Vagina (tissue), 2 donors: ENCODE data around the gene MPG. TPM values are rescaled to one million over a fixed set of nuclear protein-coding genes. Genes with fewer than 3 reads are reported as not detected.

Experiments used
- DNase-seq, 2 donors: peaks; one replicate each; pipeline ENCODE4 v3.0.0-alpha.2; 2017; ENCODE audit errors: extremely low spot score in 2 of 2
- H3K27ac ChIP-seq: fragments of 200-600 bp; sonication (generic); one replicate; pipeline ENCODE4 v1.5.1; 2019
- H3K27me3 ChIP-seq: fragments of 200-600 bp; sonication (generic); one replicate; pipeline ENCODE4 v1.5.1; 2019
- H3K36me3 ChIP-seq, 2 donors: fragments of 200-600 bp; sonication (generic); one replicate each; pipeline ENCODE4 v1.5.1; 2017 to 2019
- H3K4me1 ChIP-seq: fragments of 200-600 bp; sonication (generic); one replicate; pipeline ENCODE4 v1.5.1; 2019
- H3K4me3 ChIP-seq, 2 donors: fragments of 200-600 bp; sonication (generic); 1 replicate in 1 of 2; 2 replicates in 1 of 2; pipeline ENCODE4 v1.5.1; 2016 to 2019
- H3K9me3 ChIP-seq: fragments of 200-600 bp; sonication (generic); one replicate; pipeline ENCODE4 v1.5.1; 2019
- CTCF ChIP-seq, 3 experiments: fragments of 450-650 bp in 2 of 3; fragments of 200-600 bp in 1 of 3; sonication (generic) in 1 of 3; IDR thresholded peaks; one replicate each; pipeline ENCODE4 v1.5.1; 2017 to 2019; ENCODE audit warnings: antibody characterized with exemption in 3 of 3, mild to moderate bottlenecking in 2 of 3, moderate library complexity in 2 of 3
- POLR2A ChIP-seq, 2 donors: fragments of 450-650 bp; IDR thresholded peaks; one replicate each; pipeline ENCODE4 v1.6.1; 2017; ENCODE audit warnings: antibody characterized with exemption in 2 of 2, mild to moderate bottlenecking in 2 of 2, moderate library complexity in 2 of 2
- POLR2AphosphoS5 ChIP-seq, 2 donors: sonication (generic); formaldehyde crosslinking; IDR thresholded peaks; one replicate each; pipeline ENCODE4 v1.9.0; 2017; ENCODE audit warnings: antibody characterized with exemption in 2 of 2, mild to moderate bottlenecking in 2 of 2, low read depth in 1 of 2; ENCODE audit not compliant: insufficient read depth in 1 of 2
- intact Hi-C: fragments of 100-400 bp; cut with DNase I; formaldehyde crosslinking; loops from one replicate; pipeline ENCODE4 v1.15.1; 2023
- total RNA-seq: library from RNA; depleted of rRNA; stranded (reverse); fragments of >200 nt; gene quantifications from one replicate; pipeline ENCODE4 v1.2.3, GENCODE V29; 2016

Gene MPG
- total RNA-seq, 1 donor from 2014 or later, result 124 TPM

GRCh38 chr16:50769-51591, 27.0 kb upstream of the MPG start:
- intact Hi-C loops, result no loop called here
- TF ChIP-seq POLR2AphosphoS5 (IDR thresholded peaks at IDR 0.05; ENCODE audit: insufficient read depth in 1 of 2, low read depth in 1 of 2) (no peak), POLR2A (IDR thresholded peaks at IDR 0.05) (no peak), CTCF (IDR thresholded peaks at IDR 0.05) (no peak)
- Histone ChIP-seq H3K4me1 (peaks cover 20% of the 10 kb centered on the region), H3K36me3 (peaks cover 0 to 13% of the 10 kb centered on the region in 2 donors), H3K4me3 (no peak overlapping the region), H3K27ac (no peak overlapping the region), H3K9me3 (no peaks in the 10 kb centered on the region), H3K27me3 (no peaks in the 10 kb centered on the region)
- DNase-seq, result no peak

DNA sequence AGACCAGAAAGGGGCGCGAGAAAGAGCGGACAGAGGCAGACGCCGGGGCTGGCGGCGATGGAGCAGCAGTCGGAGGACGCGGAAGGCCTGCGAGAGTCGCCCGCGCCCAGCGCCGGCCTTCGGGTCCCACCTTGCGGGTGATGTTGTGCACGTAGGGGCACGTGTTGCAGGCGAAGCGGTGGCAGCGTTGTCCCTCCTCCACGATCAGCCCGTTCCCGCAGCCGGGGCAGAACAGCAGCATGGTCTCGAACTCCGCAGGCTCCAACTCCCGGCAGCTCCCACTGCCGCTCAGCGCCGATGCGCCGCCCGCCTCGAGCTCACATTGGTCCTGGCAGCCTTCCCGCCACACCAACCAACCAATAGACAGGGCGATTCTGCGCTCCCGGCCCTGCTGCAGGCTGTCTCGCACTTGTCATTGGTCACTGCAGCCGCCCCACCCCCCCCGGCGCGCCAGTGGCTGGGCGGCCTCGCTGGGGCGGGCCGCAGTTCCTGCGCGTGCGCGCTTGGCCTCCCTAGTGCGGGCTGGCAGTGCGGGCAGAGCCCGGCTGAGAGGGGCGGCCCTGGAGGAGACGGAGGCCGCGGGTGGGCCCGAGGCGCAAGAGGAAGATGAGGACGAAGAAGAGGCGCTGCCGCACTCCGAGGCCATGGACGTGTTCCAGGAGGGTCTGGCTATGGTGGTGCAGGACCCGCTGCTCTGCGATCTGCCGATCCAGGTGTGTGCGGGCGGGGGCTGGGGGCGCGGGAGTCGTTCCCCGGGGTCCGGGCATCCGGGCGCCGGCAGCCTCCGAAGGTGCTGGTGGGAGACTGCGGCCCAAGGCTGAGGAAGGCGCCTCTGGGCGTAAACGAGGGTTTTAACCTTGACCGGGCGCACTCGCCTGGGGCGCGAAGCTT, 24.4 kb upstream of the MPG start, which contains the start of the genes POLR3K and SNRNP25:
TSS of gene POLR3K (minus strand) at position 263 of the 891 bp plus-strand sequence. CDS start at position 241, 22 bp downstream.
TSS of gene SNRNP25 (plus strand) at position 483 of the 891 bp plus-strand sequence. CDS start at position 672, 189 bp downstream.
- peak in 1 of 2 donors; percentile 99 for DNase-seq

GRCh38 chr16:54237-54581, 23.8 kb upstream of the MPG start:
- intact Hi-C loops, result no loop called here
- Histone ChIP-seq H3K4me3 (peak overlapping the region; percentile 72 to 87), H3K27ac (peak overlapping the region; percentile 70), H3K4me1 (peaks cover 20% of the 10 kb centered on the region), H3K9me3 (no peaks in the 10 kb centered on the region), H3K36me3 (peaks cover 0 to 31% of the 10 kb centered on the region in 2 donors), H3K27me3 (no peaks in the 10 kb centered on the region)
- no peak for DNase-seq
- TF ChIP-seq POLR2A (IDR thresholded peaks at IDR 0.05), result no peak
- TF ChIP-seq CTCF (IDR thresholded peaks at IDR 0.05), result no peak
- no peak for TF ChIP-seq POLR2AphosphoS5 (IDR thresholded peaks at IDR 0.05; ENCODE audit: insufficient read depth in 1 of 2, low read depth in 1 of 2)

More for the DNA sequence above, 24.4 kb upstream of the MPG start, which contains the start of the genes POLR3K and SNRNP25:
- Histone ChIP-seq H3K36me3 (peaks cover 0 to 25% of the 10 kb centered on the region in 2 donors), H3K4me1 (peaks cover 20% of the 10 kb centered on the region), H3K27me3 (no peaks in the 10 kb centered on the region), H3K4me3 (peak within 1 kb of the TSS; percentile 72 to 87), H3K9me3 (no peaks in the 10 kb centered on the region), H3K27ac (peak within 1 kb of the TSS; percentile 73)
- peak in 1 of 2 donors; percentile 35 for TF ChIP-seq POLR2A (IDR thresholded peaks at IDR 0.05)
- peak; percentile 47 to 77 for TF ChIP-seq POLR2AphosphoS5 (IDR thresholded peaks at IDR 0.05; ENCODE audit: insufficient read depth in 1 of 2, low read depth in 1 of 2)
- no peak for TF ChIP-seq CTCF (IDR thresholded peaks at IDR 0.05)
- intact Hi-C loops, result no loop called here

DNA sequence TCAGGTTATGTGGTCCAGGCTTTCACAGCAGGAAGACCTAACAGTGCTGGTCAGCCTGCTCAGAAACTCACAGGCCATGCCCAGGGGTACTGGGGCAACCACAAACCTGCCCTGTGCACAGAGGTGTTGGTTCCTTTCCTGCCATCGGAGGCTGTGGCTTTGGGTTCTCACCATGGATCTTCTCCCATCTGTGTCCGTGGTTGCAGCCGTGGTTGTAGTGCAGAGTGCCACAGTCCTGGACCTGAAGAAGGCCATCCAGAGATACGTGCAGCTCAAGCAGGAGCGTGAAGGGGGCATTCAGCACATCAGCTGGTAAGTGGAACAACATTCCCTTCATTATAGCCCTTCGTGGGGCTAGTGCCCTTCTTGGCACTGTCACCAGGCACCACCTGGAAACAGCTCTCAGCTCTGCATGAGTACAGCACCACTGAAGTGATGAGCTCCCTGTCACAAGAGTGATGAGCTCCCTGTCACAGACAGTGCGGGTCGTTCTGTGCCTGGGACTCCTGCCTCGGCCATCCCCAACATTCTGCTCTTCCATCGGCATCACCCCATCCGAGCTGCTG, 22.4 kb upstream of the MPG start:
- Histone ChIP-seq H3K4me3 (no peak overlapping the region), H3K4me1 (peaks cover 20% of the 10 kb centered on the region), H3K27ac (no peak overlapping the region), H3K27me3 (no peaks in the 10 kb centered on the region), H3K36me3 (peaks cover 0 to 45% of the 10 kb centered on the region in 2 donors), H3K9me3 (no peaks in the 10 kb centered on the region)
- TF ChIP-seq CTCF (IDR thresholded peaks at IDR 0.05) (no peak), POLR2AphosphoS5 (IDR thresholded peaks at IDR 0.05; ENCODE audit: insufficient read depth in 1 of 2, low read depth in 1 of 2) (no peak), POLR2A (IDR thresholded peaks at IDR 0.05) (no peak)
- DNase-seq, result no peak
- intact Hi-C loops, result no loop called here
